IMR-90 (cell line): ENCODE data around the gene FRMD5.

ENCODE experiments used
- BHLHE40 ChIP-seq: fragments of 150-350 bp; IDR thresholded peaks from 2 replicates; pipeline ENCODE4 v1.6.1; 2016; ENCODE audit warnings: mild to moderate bottlenecking, low read depth, low read length
- CEBPB ChIP-seq: IDR thresholded peaks from 2 replicates; pipeline ENCODE4 v1.6.1; 2012; ENCODE audit warnings: low read depth, low read length, improper control_type of control experiment
- CHD1 ChIP-seq: IDR thresholded peaks from 2 replicates; pipeline ENCODE4 v1.6.1; 2012; ENCODE audit warnings: low read depth, low read length, improper control_type of control experiment
- CTCF ChIP-seq: conservative IDR thresholded peaks from 2 replicates; pipeline ENCODE4 v1.5.1; 2012; ENCODE audit warnings: mild to moderate bottlenecking, low read depth, low read length, improper control_type of control experiment
- FOS ChIP-seq: fragments of 150-350 bp; IDR thresholded peaks from 2 replicates; pipeline ENCODE4 v1.6.1; 2016; ENCODE audit warnings: low read depth, low read length
- MAFK ChIP-seq: IDR thresholded peaks from 2 replicates; pipeline ENCODE4 v1.6.1; 2012; ENCODE audit warnings: low read depth, low read length, improper control_type of control experiment
- MAZ ChIP-seq: IDR thresholded peaks from 2 replicates; pipeline ENCODE4 v1.6.1; 2012; ENCODE audit warnings: low read depth, mild to moderate bottlenecking, low read length, improper control_type of control experiment, moderate library complexity, borderline replicate concordance
- MXI1 ChIP-seq: IDR thresholded peaks from 2 replicates; pipeline ENCODE4 v1.6.1; 2012; ENCODE audit warnings: low read depth, mild to moderate bottlenecking, low read length, moderate library complexity, borderline replicate concordance
- POLR2A ChIP-seq: IDR thresholded peaks from 2 replicates; pipeline ENCODE4 v1.6.1; 2012; ENCODE audit warnings: mild to moderate bottlenecking, low read depth, low read length
- RAD21 ChIP-seq: IDR thresholded peaks from 2 replicates; pipeline ENCODE4 v1.6.1; 2012; ENCODE audit warnings: low read length, improper control_type of control experiment
- RCOR1 ChIP-seq: IDR thresholded peaks from 2 replicates; pipeline ENCODE4 v1.6.1; 2012; ENCODE audit warnings: mild to moderate bottlenecking, low read length, improper control_type of control experiment; ENCODE audit not compliant: insufficient replicate concordance
- RFX5 ChIP-seq: IDR thresholded peaks from 2 replicates; pipeline ENCODE4 v1.8.0; 2012; ENCODE audit warnings: low read depth, mild to moderate bottlenecking, low read length, moderate library complexity
- SMC3 ChIP-seq: fragments of 150-350 bp; IDR thresholded peaks from 2 replicates; pipeline ENCODE4 v1.6.1; 2016; ENCODE audit warnings: low read depth, mild to moderate bottlenecking, antibody characterized with exemption, low read length, moderate library complexity
- USF2 ChIP-seq: fragments of 150-350 bp; IDR thresholded peaks from 2 replicates; pipeline ENCODE4 v1.6.1; 2017; ENCODE audit warnings: mild to moderate bottlenecking, antibody characterized with exemption, low read length, low read depth

GRCh38 chr15:43931790-43932435 is 263.2 kb downstream of the FRMD5 start:
- TF ChIP-seq RAD21 (no peak), RCOR1 (no peak), CTCF (no peak), SMC3 (no peak), POLR2A (no peak), MAZ (no peak), RFX5 (no peak), USF2 (no peak), FOS (no peak), CHD1 (no peak), MXI1 (no peak), CEBPB (no peak), BHLHE40 (no peak), MAFK (no peak)
